A204.1 (cell line): ENCODE results near the gene PARP2.
"Not testable (repeated sequence)": the region's sequence is repeated elsewhere in the genome, so short reads cannot be mapped to it uniquely, and the experiment has no call there.

Experiments used
- FAIRE-seq: peaks from 2 replicates; lab custom pipeline; 2012; peaks lifted over from hg19 to GRCh38; lab: Jason Lieb, UNC

The PARP2 gene

DNA sequence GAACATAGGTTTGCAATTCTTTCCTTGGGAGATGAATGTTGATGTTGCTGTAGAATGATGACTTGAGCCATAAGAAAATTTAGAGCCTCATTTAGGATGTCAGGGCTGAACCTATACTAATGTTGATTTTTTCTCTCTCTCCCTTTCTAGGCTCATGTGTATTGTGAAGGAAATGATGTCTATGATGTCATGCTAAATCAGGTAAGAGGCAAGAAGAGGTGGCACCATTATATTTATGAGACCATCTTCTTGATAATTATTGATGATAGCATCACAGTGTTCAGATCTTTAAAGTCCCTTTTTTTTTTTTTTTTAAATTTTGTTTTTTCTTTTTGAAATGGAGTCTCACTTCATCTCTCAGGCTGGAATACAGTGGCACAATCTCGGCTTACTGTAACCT, 3.3 kb downstream of the PARP2 start:
- FAIRE-seq: no peak

DNA sequence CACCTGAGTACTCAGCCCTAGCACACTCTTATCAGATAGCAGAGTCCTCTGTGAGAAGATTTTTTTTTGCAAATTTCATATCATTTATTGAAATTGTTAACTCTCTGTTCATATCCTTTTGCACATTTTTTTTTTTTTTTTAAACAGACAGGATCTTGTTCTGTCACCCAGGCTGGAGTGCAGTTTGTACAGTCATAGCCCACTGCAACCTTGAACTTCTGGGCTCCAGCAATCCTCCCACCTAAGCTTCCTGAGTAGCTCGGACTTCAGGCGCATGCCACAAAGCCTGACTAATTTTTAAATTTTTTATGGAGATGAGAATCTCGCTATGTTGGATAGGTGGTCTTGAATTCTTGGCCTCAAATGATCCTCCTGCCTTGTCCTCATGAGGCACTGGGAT, 4.3 kb downstream of the PARP2 start:
- FAIRE-seq: no peak

DNA sequence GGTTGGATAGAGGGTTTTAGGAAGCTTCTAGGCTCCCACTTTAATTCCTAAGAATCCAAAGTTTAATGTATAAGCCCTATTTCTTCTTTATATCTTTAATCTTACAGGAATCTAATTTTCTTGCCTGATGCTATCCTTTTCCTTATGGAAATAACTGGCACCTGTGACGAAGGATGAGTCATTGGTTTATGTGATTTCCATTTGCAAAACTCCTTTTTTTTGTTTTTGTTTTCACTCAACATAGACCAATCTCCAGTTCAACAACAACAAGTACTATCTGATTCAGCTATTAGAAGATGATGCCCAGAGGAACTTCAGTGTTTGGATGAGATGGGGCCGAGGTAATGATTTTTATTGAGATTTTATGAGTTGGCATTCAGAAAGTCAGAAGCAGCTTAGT, 6.8 kb downstream of the PARP2 start:
- no peak for FAIRE-seq

DNA sequence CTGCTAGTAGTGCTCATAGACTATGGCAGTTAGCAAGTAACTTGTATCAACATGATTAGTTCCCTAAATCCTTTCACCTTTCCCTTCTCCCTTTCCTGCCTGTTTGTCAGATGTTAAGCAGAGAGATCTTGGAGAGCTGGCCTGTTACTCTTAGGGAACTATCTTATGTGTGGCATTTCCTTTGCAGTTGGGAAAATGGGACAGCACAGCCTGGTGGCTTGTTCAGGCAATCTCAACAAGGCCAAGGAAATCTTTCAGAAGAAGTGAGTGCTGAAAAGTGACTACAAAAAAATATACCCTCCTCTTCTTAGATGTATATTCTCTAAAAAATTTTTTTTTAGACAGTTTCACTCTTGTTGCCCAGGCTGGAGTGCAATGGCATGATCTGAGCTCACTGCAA, 7.4 kb downstream of the PARP2 start:
- no peak for FAIRE-seq

DNA sequence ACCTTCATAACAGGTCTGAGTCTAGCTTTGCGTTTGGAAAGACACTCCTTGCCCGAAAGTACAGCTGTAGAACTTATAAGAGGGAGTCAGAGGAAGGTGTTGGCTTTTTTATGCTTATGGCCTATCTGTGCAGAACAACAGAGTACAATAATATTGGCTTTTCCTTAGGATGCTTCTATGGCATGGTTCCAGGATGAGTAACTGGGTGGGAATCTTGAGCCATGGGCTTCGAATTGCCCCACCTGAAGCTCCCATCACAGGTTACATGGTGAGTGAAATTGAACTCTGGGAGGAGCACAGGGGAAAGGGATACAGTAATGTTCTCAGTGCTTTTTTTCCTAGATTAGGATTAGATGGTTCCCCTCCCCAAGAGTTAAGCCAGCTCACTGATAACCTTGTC, 13.0 kb downstream of the PARP2 start:
- FAIRE-seq: no peak

DNA sequence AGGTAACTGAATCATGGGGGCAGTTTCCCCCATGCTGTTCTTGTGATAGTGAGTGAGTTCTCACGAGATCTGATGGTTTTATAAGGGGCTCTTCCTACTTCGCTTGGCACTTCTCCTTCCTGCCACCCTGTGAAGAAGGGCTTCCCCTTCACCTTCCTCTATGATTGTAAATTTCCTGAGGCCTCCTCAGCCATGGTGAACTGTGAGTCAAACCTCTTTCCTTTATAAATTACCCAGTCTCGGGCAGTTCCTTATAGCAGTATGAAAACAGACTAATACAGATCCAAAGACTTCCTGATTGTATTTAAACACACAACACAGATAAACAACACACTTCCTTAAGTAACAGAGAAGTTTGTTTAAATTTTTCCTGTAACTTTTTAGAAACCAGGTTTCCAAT, 15.0 kb downstream of the PARP2 start:
- not testable (repeated sequence) for FAIRE-seq

DNA sequence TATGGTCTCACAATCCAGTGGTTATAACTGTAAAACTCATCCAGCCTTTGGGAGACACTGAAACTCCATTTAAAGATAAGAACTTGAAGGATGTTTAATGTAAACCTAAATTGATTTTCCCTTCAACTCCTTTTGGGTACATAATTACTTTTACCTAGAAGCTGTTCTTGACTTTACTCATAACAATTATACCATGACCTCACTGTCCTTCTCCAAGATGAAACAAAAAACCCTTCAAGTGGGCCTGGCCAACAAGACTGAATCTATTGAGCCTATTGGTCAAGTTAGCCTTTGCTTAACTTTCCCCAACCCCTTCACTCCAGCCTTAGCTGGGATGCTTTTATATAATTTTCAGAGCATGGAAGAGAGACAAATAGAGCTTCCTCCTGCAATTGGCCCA, 22.5 kb downstream of the PARP2 start:
- no peak for FAIRE-seq

DNA sequence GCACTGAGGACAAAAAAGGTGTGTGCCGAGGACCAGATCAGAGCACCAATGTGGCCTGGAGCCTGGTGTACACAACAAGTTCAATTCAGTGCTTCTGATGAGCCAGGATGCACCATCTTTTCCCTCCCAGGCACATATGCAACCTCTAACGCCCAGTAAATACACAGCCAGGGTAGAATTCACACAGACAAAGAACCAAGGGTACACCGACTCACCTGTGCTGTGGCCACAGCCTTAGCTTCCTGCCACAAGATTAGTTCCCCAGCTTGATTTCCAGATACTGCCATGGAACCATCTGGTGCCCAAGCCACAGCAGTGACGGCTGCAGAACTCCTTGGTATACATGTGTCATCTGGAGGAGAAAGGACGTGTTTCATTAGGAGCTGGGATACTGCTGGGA, 29.4 kb downstream of the PARP2 start:
- no peak for FAIRE-seq

DNA sequence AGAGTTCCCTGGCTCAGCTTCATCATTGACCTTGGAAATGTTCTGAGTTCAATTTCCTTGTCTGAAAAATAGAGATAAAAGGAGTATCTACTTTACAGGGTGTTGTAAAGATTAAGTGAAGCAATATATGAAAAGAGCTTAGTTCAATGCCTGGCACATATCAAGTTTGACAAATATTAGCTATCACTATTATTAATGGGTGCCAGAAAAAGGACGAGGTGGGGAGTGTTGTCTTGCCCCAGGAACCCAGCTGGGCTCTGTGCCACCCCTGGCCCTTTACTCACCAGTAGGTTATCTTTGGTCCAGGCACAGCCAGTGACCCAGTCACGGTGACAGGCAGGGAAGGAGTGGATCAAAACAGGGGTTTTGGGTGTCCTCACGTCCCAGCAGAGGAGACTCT, 32.0 kb downstream of the PARP2 start:
- no peak for FAIRE-seq

DNA sequence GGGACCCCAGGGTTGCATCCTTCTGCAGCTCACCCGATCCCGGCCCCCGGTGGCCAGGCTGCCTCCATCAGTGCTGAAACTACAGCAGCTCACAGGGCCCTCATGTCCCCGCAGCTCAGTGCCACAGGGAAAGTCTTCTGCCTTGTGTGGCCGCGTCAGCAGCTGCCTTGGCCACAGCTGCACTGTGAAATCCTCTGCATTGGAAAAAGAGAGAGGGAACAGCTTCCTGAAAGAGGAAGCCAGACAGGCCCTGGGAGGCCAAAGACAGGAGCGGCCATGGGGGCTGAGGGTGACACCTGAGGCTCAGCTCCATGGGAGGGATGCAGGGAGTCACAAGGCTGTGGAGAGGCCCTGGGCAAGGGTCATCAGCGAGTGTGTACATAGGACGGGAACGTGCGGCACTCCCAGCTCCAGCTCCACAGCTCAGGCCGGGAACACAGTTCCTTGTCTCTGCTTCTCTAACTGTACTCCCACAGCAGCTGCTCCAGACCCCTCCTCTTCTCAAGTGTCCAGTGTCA, 32.7 kb downstream of the PARP2 start:
- no peak for FAIRE-seq

DNA sequence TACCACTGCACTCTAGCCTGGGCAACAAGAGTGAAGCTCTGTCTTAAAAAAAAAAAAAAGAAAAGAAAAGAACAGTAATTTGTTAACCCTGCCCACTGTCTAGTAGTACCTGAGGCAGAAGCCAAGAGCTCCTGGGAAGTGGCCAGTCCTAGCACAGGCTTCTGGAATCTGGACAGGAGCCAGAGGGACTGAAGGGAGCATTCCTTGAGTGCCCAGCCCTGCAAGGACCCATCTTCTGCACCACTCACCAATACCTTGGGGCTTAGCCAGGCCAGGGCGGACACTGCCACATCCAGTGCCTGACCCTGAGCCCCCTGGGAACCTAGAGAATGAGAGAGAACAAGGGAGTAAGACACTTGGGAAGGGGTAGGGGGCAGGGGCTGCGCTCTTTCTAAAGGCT, 33.7 kb downstream of the PARP2 start:
- FAIRE-seq: no peak

DNA sequence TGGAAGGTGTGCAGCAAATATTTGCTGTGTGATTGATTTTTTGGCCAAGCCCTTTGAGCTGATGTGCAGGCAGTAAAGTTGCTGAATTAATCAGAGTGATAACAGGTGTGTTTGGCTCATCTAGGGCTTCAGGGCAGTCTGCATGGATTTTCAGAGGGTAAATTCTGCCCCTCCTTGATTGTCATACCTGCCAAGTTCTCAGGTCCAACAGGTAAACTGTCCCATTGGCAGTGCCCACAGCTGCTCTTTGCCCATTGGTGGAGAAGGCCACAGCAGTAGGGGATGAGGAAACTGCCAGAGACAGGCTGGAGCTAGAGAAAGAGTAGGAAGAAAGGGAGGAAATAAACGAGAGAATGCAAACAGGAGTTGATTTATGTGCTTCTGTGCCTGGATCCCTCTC, 36.3 kb downstream of the PARP2 start:
- FAIRE-seq: no peak

DNA sequence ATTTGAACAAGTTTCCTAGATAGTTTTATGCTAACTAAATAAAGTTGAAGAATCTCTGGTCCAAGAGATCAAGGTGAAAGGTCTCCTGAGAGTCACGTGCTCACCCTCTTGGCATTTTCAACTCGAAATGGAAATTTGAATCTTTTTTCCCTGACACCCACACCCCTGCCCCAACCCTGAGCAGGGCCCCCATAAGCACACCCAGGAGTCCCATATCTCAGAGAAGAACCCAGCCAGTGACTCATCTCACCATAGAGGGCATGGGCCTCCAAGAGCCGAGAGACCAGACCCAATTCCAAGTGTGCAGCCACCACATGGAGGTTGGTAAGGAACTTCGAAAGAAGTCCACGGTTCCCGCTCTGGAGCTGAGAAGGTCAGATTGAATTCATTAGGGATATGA, 37.2 kb downstream of the PARP2 start:
- no peak for FAIRE-seq

DNA sequence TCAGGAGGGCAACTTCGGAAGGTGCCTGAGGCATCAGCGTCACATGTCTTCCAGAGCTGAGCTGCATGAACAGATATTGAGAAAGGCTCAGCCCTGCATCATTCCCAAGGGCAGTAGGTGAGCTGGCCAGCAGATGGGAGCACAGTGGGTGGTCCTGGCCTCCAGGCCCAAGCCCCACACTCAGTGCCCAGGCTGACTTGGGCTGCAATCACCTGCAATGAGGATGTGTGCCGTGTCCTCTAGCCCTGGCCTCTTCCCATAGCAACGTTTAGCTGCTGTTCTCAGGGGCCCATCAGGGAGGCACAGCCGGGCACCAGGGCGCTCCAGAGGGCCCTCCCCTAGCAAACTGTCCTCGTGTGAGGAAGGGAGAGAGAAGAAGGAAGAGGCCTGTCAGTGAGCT, 37.9 kb downstream of the PARP2 start:
- no peak for FAIRE-seq

DNA sequence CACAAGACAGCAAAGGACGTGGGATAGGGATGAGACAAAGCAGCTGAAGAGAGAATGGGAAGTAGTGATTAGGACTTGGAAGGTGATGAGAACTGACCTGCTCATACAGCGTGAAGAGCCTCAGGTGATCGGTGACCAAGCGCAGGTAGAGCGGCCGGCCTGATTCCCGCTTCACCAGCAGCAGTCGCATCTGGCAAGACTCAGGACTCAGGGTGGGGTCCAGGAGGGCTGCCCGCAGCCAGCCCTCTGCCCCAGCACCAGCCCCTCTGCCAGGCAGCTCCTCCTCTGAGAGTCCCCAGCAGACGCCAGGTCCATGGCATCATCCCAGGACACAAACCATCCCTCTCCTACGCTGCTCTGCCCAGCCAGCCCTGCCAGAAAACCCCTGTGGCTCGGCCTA, 39.1 kb downstream of the PARP2 start:
- no peak for FAIRE-seq

DNA sequence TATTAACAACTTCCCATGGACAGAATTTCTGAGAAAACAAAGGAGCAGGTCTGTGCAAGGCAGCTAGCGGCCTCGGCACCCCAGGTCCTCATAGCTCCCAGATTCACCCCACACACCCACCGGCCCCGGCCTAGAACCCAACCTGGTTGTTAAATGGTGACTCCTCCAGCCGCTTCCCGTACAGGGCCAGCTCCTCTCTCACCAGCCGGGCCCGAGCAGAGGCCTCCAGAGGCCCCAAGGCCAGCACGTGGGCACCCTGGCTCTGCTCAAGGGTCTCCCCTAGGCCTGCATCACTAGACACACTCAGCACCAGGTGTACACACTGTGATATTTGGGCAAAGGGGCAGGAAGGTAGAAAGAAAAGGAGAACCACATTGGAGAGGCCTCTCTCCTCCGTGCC, 39.6 kb downstream of the PARP2 start:
- no peak for FAIRE-seq

DNA sequence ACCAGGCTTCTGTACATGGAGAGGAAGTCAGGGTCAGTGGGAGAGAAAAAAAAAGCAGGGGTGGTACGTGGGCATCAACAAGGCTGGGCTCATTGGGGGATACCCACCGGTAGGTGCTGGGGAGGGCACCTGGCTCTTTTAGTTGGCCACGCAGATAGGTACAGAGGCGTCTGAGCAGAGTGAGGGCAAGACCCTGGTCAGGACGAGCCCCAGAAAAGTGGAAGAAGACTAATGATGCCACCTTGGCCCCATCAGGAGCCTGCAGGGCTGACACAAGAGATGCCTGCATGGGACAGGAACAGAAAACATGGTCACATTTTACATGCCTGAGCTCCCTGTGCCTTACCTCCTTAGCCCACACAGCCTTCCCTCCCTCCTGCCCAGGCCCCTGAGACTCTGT, 40.2 kb downstream of the PARP2 start:
- FAIRE-seq: no peak

DNA sequence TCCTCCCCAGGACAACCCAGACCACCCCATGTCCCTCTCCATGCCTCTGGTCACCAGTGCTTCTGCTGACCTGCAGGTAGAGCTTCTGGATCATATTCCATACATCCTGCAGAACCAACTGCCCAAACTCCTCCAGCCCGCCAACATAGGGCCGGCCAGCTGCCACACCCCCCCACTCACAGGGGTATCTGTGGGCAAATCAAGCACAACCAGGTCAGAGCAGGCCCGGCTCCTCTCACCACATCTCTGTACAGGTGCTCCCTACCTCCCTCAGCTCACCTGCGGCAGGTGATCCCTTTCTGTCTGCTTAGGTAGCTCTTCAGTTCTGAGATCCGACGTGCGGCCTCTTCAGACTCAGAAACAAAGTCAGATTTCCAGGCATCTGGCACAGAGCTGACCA, 40.9 kb downstream of the PARP2 start:
- no peak for FAIRE-seq

DNA sequence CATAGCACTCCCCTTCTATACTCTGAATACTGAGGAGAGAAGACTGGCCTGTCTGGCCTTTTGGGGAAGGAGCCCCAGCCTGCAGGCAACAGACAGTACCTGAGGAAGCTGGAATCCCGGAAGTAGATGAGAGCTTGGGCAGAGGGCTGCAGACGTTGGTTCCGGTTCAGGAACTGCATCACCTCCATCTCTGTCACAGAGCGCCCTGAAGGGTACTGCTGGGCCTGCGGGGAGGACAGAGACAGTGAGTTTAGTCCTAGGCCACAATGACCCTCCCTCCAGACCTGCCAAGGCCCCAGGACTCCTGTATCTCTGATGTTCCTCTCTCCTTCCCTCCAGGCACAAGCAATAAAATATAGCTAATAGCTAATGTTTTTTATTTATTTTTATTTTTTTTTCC, 41.5 kb downstream of the PARP2 start:
- no peak for FAIRE-seq

DNA sequence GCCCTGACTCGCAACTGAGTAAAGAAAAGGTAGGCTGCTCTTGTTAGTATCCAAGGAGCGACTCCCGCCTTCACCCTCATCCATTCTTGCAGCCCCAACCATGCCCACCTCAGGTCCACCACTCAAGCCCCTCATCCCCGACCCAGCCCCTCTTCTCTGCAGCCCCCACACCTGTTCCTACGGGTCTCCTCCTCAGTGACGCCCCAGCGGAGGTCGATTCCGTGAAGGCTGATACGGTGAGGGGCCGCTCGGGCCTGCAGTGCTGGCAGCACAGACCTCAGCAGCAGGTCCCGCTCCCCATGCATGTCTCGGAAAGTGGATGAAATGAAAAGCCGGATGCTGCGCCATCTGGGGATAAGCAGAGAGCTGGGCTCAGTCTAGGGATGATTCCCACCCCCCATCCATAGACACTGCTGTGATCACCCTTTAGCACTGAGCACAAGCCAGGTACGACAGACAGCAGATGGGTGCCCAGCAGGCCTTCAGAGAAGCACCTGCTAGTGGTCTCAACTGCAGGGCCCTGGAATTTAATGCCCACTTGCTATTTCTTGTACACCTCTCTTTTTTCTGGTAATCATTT, 42.9 kb downstream of the PARP2 start:
- FAIRE-seq: no peak

DNA sequence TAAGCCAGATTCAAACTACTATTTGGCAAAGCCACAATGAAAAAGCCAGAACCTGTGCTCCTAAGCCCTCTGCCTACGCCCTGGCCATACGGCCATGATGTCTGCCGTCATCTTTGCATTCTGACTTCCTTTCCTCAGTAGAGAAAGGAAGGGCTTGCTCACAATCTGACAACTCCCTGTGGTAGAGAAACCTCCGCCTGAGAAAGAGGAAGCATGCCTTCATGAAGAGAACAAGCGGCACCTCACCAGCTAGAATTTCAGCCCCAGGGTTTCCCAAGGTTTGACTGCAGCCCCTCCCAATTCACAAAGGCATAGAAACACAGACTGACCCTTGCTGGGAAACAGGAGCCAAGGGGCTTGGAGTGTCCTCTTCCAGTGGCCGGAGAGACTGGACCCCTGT, 44.1 kb downstream of the PARP2 start:
- no peak for FAIRE-seq

DNA sequence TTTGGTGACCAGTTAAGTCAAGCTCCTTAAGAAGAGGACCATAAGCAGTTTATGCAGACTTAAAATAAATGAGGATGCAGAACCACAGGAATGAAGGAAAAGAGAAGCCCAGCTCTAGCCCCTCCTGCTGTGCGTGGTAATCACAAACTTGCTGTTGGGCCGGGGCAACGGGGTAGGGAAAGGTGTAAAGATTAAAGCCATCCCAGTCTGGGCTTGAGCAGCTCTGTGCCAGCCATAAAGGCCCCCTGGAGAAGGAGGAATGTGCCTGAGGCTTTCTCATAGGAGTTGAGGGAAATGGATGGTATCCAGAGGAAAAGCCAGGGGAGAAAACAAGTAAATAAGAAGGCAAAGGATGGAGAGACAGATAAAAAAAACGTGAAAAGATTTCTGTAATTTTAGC, 44.7 kb downstream of the PARP2 start:
- FAIRE-seq: no peak

DNA sequence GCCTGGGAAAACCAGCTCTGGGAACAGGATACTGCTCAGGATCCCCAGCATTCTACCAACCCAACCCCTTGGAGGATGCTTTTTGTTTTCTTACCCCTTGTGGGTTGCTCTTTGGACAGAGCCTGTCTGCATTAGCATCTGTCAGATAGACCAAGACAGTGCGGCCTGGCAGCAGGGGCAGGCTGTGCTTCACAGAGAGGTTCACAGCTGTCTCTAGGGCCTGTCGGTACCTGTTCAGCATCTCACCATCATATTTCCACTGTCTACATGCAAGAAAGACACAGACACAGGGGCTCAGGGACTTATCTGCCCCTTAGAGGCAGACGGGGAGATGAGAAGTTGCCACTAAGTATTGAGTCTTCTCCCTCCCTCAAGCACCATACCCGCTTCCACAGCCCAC, 48.1 kb downstream of the PARP2 start:
- no peak for FAIRE-seq

DNA sequence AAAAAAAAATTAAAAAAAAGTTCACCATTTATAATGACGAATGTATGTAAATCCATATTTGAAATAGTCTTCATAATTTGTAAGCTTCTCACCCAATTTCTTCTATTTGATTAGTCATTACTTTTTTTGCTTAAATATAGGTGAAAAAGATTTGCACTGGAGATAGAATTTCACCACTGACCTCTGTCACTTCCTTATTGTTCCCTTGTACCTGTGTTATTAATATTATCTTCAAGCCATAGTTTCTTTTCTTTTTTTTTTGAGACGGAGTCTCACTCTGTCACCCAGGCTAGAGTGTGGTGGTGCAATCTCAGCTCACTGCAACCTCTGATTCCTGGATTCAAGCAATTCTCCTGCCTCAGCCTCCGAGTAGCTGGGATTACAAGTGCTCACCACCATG, 54.1 kb downstream of the PARP2 start:
- no peak for FAIRE-seq

DNA sequence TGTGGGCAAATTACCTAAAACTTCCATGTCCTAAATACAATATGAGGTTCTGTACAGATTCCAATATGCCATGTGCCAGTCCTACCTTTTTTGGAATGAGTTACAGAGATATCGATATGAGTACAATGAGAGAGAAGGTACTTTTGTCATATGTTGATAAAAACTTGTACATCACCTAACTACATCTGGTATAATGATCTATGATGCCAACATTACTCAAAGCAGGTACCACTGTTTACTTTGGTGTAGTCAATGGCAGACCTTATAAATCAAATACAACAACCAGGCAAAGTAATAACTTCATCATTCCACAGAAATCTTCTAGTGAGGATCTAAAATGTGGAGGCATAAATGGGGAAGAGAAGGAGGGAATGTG, 57.1 kb downstream of the PARP2 start:
- FAIRE-seq: no peak
